GM21515 (cell line): ENCODE measurements around the gene USP15.
"Not testable (repeated sequence)": the region's sequence is repeated elsewhere in the genome, so short reads cannot be mapped to it uniquely, and the experiment has no call there.

Source experiments
- ATAC-seq: cut with Tn5 transposase; IDR thresholded peaks from one replicate; pipeline ENCODE4 v1.9.1; 2021; ENCODE audit not compliant: unreplicated experiment

Gene USP15

GRCh38 chr12:62438098-62438692 lies 178.0 kb downstream of the USP15 start:
- no peak for ATAC-seq

GRCh38 chr12:62446754-62447452 lies 186.7 kb downstream of the USP15 start:
- ATAC-seq, result no peak

GRCh38 chr12:62448436-62448835 lies 188.2 kb downstream of the USP15 start:
- no peak for ATAC-seq

- not testable (repeated sequence) for ATAC-seq
Measured at GRCh38 chr12:62455429-62455828, 195.2 kb downstream of the USP15 start.

- no peak for ATAC-seq
Measured at GRCh38 chr12:62458626-62459025, 198.4 kb downstream of the USP15 start.

GRCh38 chr12:62459976-62460375 lies 199.8 kb downstream of the USP15 start:
- no peak for ATAC-seq

- not testable (repeated sequence) for ATAC-seq
Measured at GRCh38 chr12:62461171-62461837, 201.1 kb downstream of the USP15 start.

GRCh38 chr12:62463252-62463651 lies 203.0 kb downstream of the USP15 start:
- not testable (repeated sequence) for ATAC-seq
